GM21526 (cell line): ENCODE measurements around the gene ITK.
A peak's percentile ranks its signal among the peaks of the same experiment; 100 is the strongest.

ENCODE experiments used
- ATAC-seq: cut with Tn5 transposase; IDR thresholded peaks from one replicate; pipeline ENCODE4 v1.9.1; 2021; ENCODE audit warnings: moderate library complexity; ENCODE audit not compliant: unreplicated experiment, low FRiP score

ITK gene

DNA sequence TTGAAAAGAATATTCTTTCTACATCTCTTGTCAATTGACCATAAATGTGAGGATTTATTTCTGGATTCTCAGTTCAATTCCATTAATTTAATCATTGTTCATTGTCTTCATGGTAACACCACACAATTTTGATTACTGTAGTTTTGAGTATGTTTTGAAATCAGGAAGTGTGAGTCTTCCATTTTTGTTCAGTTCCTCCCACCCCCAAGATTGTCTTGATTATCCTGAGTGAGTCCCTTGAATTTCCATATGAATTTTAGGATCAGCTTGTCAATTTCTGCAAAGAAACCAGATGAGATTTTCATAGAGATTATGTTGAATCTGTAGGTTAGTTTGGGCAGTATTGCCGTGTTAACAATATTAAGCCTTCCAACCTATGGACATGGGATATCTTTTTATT is 94.8 kb downstream of the ITK start:
- no peak for ATAC-seq

DNA sequence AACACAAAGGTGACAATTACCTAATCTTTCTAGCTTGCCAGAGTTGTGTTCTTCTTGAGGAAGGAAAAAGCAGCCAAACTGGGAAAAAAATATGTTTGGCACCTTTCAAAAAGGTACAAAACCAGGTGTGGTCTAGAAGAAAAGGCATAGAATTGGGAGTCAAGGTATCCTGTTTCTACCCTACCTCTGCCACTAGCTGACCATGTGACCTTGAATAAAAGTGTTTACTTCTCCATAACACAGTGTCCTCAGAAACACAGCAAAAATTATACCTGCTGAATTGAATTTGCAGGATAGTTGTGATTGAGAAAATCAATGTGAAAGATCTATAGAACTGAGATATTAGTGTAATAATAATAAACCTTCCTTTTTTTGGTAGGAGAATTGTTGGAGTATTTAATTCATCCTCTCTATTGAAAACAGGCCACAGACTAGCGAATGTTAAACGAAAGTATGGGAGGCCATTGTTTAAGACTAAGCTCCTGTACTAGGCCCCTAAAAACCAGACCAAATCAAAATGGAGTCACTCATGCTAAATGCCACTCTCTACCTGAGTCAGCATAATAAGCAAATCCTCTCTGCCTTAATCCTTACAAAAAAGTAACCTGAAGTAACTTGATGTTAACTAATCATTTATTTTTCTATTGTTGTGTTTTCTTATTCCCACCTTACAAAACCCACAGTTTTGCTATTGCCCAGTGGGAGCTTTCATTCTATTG is 97.8 kb downstream of the ITK start:
- no peak for ATAC-seq

DNA sequence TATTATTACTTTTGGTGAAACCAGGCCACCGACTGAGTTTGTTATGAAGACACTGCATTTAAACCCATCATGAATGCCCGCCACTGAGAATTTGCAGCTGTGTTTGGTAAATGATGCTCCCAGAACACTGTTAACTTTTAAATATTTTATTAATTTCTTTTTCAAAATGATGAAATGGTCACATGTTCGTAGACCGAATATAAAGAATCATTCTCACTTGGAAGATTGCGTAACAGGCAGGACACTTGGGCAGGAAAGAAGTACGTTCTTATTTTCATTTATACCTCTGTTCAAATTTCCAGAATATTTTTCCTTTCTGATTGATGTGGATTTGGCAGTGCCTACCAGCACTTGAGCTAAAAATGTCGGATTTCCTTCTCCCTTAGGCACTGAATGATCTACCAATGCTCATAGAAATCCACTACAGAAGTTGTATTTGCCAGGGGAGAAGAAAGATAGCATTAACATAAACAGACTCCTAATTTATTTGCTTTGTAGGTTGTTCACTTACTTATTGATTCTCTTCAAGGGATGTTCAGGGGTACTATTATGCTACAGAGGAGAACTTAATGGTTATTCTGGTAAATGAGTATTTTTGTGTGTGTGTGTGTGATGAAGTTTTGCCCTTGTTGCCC is 99.1 kb downstream of the ITK start:
- ATAC-seq = no peak

DNA sequence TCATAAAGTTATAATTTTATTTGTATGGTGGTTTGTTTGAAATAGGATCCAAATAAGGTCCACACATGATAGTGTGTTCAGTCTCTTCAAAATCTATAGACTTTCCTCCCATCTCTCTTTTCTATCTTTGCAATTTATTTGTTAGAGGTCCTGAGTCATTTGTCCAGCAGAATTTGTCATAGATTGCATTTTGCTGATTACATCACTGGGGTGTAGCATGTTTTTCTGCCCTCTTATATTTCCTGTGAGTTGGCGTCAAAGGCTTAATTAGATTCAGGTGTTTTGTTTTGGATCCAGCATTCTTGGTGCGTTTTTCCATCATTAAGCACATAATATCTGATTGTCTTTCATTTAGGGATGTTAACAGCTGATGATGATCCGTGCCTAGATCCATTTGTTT is 100.3 kb downstream of the ITK start:
- ATAC-seq = no peak

DNA sequence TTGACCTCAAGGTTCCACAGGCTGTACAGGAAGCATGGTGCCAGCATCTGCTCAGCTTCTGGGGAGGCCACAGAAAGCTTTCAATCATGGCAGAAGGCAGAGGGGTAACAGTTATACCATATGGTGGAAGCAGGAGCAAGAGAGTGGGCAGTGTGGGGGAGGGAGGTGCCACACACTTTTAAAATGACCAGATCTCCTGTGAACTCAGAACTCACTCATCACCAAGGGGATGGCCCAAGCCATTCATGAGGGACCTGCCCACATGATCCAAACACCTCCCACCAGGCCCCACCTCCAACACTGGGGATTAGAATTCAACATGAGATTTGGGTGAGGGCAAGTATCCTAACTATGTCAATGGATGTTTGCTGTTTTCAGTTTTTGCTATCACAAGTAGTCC is 101.5 kb downstream of the ITK start:
- ATAC-seq = no peak

DNA sequence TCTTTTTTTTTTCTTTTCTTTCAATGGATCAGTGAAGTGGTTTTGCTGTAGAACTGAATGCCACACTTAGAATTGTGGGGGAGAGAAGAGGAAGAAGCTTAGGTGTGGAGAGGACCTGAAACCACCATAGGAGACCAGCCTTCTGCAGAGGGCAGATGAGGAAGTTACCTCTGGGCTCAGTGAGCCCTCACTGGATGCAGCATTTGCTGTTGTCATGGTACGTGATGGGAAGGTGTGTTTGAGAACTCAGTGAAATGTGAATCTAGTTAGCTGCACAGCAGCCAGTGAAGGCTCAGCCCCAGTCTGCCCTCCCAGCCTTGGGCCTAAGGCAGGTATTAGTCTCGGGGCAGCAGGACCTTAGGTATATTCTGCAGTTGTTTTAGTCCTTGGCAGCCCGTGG is 102.8 kb downstream of the ITK start:
- peak; percentile 97 for ATAC-seq

DNA sequence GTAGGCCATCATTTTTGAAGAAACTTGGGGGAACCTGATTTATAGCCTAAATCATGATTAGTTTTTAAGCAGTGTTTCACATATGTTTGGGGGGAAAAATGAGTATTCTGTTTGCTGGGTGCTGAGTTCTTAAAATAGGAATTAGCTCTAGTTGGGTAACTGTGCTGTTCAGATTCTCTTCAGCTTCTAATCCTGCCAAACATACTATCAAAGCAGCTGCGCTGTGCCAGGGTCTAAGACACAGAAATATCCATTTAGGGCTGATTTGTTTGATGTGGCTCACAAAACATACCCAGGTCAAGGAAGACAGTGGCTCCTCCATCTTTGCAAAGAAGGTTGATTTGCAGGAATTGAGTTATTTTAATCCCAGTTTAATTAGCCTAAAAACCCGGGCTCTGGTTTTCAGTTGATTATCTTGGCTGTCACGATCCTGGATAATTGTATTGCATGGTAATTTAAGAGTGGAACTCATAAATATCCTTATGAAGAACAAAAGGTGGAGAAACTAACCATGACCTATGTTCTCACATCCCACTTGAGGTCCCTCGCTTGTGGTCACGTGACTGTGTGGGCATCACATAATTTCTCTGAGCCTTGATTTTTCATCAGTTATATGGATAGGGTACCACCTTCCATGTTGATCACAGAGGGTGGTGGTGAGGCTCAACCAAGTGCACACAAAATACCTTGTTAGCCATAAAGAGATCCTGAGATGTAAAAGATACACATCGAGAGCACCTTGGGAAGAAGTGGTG is 104.0 kb downstream of the ITK start:
- no peak for ATAC-seq

DNA sequence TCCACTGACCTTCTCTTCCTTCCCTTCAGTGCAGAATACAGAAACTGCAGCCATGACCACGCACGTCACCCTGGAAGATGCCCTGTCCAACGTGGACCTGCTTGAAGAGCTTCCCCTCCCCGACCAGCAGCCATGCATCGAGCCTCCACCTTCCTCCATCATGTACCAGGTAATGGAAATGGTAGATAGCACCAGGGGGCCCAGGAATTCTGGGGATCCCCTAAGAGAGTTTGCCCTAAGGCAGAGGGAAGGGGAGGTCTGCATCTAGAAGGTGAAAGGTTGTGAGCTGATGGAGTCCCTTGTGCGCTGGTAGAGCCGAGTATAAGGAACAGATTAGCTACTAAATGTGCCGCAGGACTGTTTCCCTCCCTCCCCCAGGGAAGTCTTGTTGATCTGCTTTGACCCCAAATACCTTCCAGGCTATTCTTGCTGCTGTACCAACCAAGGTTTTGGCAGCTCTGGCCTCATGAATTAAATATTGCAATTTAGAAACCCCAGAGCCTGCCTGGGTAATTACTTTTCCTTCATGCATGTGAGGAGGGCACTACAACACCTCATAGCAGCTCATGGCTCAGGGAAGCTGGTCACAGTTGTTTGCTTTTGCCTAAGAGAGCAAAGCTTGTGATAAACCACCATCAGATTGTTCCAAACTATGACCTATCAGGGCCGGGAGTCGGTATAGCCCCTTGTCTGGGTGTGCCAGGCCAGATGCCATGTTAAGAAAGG is 104.8 kb downstream of the ITK start:
- ATAC-seq = no peak

DNA sequence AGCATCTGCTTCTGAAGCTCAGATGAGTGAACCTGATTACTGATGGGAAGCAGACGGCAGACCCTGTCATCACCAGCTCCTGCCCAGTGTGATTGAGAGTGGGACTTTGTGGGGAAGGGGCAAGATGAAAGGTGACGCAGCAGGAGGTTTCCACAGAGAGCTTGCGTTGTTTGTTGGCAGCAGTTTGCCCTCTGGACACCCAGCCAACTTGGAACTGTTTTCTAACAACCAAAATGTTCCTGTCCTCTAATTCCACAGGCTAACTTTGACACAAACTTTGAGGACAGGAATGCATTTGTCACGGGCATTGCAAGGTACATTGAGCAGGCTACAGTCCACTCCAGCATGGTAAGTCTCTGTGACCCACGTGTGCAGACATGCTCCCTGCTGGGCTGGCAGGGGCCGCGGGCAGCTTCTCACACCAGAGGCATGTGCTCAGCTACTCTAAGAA is 106.1 kb downstream of the ITK start:
- no peak for ATAC-seq

DNA sequence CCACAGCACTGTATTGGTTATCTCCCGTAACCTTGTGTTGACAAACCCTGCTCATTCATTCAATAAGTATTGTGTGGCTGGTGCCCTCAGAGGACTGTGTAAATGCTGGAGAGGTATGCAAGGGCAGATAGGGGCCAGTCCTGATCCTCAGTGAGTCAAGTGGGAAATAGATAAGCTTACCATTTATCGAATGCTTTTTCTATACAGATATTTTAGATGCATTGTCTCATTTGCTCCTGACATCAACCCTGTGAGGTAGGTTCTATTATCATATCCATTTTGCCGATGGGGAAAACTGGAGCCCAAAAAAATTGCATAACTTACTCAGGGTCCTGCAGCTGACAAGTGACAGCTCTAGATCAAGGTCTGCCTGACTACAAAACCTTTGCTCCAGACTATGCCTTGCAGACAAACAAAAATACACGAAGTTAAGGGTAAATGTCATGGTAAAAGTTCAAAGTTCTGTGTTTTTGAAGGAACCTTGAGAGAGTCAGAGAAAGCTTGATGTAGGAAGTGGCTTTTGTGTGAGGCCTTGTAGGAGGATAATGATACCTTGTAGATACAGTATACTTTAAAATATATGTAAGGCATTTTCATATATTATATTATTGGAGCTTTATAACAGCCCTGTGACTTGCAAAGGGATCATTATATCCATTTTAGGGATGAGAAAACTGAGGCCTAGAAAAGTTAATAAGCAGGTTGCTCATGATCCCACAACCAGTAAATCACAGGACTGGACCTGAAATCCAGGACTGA is 107.9 kb downstream of the ITK start:
- ATAC-seq = no peak

DNA sequence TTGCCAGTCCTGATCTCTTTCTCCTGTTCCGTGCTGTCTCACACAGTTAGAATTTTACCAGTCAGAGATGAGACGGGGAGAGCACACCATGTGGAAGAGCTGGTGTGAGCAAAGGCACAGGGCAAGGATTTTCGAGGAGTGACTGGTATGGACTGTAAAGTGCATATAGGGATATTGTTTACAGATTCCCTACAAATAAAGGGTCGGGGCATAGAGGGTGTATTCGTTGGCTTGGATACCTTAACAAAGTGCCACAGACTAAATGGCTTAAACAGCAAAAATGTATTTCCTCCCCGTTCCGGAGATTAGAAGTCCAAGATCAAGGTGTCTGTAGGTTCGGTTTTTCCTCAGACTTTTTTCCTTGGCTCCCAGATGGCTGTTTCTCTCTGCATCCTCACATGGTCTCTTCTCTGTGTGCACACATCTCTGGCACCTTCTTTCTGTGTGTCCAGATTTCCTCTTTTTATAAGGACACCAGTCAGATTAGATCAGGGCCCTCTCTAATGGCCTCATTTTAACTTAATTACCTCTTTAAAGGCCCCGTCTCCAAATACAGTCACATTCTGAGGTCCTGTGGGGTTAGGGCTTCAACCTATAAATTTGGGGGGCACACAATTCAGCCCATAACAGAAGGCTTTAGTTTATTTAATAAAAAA is 108.7 kb downstream of the ITK start:
- no peak for ATAC-seq

DNA sequence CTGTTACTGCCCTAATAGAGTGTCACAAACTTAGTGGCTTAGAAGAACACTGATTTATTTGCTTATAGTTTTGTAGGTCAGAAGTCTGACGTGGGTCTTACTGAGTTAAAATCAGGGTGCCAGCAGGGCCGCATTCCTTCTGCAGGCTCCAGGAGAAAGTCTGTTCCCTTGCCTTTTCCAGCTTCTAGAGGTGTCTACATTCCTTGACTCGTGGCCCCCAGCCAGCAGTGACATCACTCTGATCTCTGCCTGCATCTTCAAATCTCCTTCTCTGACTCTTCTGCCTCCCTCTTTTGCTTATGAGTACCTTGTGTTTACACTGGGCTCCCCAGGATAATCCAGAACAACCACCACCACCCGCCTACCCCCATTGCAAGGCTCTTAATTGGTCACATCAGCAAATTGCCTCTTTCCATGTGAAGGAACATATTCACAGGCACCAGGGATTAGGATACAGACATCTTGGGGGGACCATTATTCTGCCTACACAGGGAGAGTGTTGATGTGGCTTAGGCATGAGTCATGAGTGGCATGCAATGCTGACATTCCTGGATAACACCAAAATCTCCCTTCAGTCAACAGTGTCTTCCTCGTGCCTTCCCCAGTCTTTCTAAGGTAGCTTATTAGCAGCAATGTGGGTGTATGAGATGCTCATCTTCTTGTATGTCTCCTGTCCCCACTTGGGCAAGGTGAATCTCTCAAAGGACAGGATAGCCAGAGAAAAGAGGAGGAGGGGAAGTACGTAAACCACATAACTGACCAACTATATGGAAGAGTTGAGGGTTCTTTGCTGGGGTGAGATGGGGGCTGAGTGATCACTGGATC is 109.7 kb downstream of the ITK start:
- ATAC-seq = no peak

DNA sequence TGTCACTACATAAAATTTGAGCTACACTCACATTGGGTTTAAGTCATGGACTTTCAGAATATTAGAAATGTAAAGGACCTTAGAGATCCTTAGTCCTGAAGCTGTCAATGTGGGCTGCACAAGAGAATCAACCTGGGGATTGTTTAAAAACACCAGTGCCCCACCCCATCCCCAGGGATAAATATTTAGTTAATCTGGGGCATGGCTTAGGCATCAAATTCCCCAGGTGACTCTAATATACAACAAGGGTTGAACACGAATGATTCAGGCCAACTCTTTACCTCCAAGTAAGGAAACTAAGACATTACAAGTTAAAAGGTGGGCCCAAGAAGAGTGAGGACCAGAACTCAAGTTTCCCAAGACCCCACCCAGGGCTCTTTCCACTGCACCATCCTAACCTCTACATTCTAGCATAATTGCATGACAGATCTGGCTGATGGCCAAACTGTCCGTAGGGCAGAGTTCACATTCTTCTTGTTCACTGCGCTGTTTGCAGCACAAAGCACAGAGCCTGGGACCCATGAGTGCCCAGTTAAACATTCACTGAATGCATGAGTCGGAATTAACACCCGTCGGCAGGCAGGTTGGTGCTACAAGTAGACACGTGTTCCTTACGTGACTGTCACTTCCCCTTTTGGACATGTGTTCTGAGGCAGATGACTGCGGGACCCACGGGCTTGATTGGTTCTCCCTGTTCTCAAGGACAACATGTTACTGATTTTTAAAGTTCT is 110.5 kb downstream of the ITK start:
- peak; percentile 69 for ATAC-seq

DNA sequence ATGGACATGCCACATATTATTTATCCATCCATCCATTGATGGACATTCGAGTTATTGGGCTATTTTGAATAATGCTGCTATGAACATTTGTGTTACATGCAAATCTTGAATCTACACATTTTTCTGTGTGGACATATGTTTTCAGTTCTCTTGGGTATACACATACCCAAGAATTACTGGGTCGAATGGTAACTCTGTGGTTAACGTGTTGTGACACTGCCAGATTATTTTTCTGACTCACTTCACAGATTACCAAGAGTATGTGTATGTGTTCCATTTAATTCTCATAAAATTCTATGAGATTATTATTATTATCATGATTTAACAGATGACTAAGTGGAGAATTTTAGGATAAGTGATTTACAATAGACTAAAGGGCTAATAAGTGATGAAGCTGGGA is 112.0 kb downstream of the ITK start:
- ATAC-seq = no peak

DNA sequence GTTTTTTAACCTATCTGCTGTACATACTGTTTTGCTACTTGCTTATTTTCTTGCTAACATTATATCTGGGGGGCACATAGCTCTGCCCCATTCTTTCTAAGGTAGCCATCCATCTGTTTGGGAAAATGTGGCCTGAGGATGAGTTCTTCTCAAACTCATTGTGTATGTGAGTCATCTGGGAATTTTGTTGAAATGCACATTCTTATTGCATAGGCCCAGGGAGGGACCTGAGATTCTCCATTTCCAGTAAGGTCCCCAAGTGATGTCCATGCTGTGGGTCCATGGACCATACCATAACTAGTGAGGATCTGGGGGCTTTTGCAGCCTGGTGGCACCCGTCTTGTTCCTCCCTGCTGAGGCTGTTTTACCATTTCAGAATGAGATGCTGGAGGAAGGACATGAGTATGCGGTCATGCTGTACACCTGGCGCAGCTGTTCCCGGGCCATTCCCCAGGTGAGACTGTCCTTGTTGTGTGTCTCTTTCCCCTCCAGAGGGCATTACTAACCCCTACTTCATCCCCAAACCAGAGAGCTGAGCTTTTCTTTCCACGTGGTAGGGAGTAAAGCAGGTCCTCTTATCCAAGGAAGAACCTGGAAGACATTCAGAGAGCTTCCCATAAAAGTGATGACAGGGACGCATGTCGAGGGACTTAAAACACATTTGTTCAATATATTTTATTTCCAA is 113.9 kb downstream of the ITK start:
- no peak for ATAC-seq

DNA sequence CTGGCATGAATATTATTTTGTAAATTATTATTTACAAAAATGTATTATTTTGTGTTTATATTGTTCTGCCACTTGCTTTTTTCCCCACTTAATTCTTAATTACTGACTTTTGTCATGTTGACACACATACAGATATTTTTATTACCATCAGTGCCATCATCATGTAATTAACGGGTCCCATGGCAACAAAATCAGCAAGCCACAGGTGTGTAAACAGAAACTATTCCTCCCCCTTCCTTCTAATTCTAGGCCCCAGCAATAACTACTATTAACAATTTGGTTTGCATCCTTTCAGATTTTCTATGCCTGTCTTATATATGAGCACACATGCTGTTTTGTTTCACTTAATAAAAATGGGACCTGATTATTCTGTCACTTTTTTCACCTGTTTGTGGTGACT is 114.6 kb downstream of the ITK start:
- ATAC-seq = no peak

DNA sequence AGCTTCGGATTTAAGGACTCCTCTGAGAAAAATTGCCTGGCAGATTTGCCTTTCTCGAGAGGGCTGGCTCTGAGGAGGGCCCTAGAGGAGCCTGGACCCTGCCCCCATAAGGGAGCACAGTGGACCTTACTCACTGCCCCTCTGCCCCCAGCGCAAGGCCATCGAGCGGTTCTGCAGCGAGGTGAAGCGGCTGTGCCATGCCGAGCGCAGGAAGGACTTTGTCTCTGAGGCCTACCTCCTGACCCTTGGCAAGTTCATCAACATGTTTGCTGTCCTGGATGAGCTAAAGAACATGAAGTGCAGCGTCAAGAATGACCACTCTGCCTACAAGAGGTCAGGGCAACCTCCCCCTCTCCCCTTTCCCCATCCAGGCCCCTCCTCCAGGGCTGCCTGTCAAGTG is 119.9 kb downstream of the ITK start:
- no peak for ATAC-seq

DNA sequence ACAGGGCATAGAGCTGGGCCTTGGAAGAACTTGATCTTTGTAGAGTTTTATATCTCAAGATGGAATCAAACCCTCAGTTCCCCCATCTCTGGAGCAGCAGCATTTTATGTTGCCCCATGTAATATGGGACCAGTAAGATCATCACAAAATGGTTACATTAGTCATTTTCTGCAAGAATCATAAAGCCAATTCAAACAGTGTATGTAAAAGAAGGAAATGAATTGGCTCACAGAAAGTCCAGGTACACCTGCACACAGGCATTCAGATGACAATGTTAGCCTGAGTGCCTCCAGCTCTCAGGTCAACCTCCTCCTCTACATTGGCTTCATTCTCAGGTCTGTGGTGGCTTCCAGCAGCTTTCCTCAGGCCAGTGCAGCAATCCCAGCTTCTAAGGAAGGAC is 120.4 kb downstream of the ITK start:
- no peak for ATAC-seq
